ENCODE data around the gene MYO9A. TPM values are rescaled to one million over a fixed set of nuclear protein-coding genes. Genes with fewer than 3 reads are reported as not detected.
"Not testable (repeated sequence)": the region's sequence is repeated elsewhere in the genome, so short reads cannot be mapped to it uniquely, and the experiment has no call there.

MYO9A gene
- total RNA-seq, 1 experiment from 2014 or later = 34.0 TPM

DNA sequence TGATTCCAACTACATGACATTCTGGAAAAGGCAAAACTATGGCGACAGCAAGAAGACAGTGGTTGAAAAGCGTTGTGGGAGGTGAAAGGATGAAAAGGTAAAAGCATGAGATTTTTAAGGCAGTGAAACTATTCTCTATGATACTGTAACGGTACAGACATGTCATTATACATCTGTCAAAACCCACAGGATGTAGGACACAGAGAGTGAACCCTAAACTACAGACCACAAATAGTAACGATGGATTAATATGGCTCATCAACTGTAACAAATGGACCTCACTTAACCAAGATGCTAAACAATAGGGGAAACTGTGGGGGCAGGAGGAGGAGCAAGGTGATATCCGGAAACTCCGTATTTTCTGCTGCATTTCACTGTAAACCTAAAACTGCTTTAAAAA lies 39.1 kb downstream of the MYO9A start:
- BruUV-seq (replicated peaks) = no TSS peak
- intact Hi-C loops (cut with micrococcal nuclease; ENCODE audit: unreplicated experiment) = no loop called here
- no peaks in the 10 kb centered on the region for H4K20me1 ChIP-seq (ENCODE audit: insufficient read depth)
- H3K9me3 ChIP-seq (ENCODE audit: insufficient read depth, low read depth) = no peaks in the 10 kb centered on the region
- no peaks in the 10 kb centered on the region for H3F3A ChIP-seq (ENCODE audit: insufficient read depth, low read depth)
- ChIA-PET CTCF (no interaction called here), POLR2A (ENCODE audit: unreplicated experiment) (no interaction called here)
- H3K27ac ChIP-seq = no peak overlapping the region
- H3K4me3 ChIP-seq = no peak overlapping the region
- H3K4me1 ChIP-seq (replicated peaks; ENCODE audit: insufficient read depth) = no peaks in the 10 kb centered on the region
- H3K36me3 ChIP-seq (ENCODE audit: low read depth) = no peaks in the 10 kb centered on the region
- no peak overlapping the region for H3K4me2 ChIP-seq
- no peaks in the 10 kb centered on the region for H3K27me3 ChIP-seq (ENCODE audit: insufficient read depth, low read depth)
- no peaks in the 10 kb centered on the region; the same call in 1 of the 2 replicates for H3K9me2 ChIP-seq (ENCODE audit: insufficient read depth)
- no peak for DNase-seq
- H2AFZ ChIP-seq = no peak overlapping the region
- TF ChIP-seq, protein P1, sequence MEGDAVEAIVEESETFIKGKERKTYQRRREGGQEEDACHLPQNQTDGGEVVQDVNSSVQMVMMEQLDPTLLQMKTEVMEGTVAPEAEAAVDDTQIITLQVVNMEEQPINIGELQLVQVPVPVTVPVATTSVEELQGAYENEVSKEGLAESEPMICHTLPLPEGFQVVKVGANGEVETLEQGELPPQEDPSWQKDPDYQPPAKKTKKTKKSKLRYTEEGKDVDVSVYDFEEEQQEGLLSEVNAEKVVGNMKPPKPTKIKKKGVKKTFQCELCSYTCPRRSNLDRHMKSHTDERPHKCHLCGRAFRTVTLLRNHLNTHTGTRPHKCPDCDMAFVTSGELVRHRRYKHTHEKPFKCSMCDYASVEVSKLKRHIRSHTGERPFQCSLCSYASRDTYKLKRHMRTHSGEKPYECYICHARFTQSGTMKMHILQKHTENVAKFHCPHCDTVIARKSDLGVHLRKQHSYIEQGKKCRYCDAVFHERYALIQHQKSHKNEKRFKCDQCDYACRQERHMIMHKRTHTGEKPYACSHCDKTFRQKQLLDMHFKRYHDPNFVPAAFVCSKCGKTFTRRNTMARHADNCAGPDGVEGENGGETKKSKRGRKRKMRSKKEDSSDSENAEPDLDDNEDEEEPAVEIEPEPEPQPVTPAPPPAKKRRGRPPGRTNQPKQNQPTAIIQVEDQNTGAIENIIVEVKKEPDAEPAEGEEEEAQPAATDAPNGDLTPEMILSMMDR (conservative IDR thresholded peaks at IDR 0.05) = no peak
- TF ChIP-seq EZH2 (IDR thresholded peaks at IDR 0.05; ENCODE audit: low read depth) = no peak
- H3K79me2 ChIP-seq (ENCODE audit: low read depth) = no peaks in the 10 kb centered on the region

DNA sequence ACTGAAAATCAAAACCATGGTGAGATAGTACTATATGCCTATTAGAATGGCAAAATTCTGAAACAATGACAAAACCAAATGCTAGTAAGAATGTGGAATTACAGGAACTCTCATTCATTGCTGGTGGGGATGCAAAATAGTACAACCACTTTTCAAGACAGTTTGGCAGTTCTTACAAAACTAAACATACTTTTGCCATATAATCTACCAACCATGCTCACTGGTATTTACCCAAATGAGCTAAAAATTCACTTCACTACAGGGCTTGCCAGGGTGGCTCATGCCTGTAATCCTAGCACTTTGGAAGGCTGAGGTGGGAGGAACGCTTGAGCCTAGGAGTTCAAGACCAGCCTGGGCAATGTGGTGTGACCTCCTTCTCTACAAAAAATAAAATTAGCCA lies 40.0 kb downstream of the MYO9A start:
- no peaks in the 10 kb centered on the region; the same call in 1 of the 2 replicates for H3K9me2 ChIP-seq (ENCODE audit: insufficient read depth)
- no peak overlapping the region for H2AFZ ChIP-seq
- TF ChIP-seq, protein P1 (conservative IDR thresholded peaks at IDR 0.05) = no peak
- TF ChIP-seq EZH2 (IDR thresholded peaks at IDR 0.05; ENCODE audit: low read depth) = no peak
- no peak overlapping the region for H3K4me3 ChIP-seq
- no peaks in the 10 kb centered on the region for H3K27me3 ChIP-seq (ENCODE audit: insufficient read depth, low read depth)
- no peaks in the 10 kb centered on the region for H3F3A ChIP-seq (ENCODE audit: insufficient read depth, low read depth)
- H3K4me2 ChIP-seq = no peak overlapping the region
- H3K36me3 ChIP-seq (ENCODE audit: low read depth) = no peaks in the 10 kb centered on the region
- CTCF ChIA-PET = no interaction called here
- H3K79me2 ChIP-seq (ENCODE audit: low read depth) = no peaks in the 10 kb centered on the region
- no peak for DNase-seq
- no peaks in the 10 kb centered on the region for H3K4me1 ChIP-seq (replicated peaks; ENCODE audit: insufficient read depth)
- intact Hi-C loops (cut with micrococcal nuclease; ENCODE audit: unreplicated experiment) = no loop called here
- POLR2A ChIA-PET (ENCODE audit: unreplicated experiment) = no interaction called here
- H3K9me3 ChIP-seq (ENCODE audit: insufficient read depth, low read depth) = no peaks in the 10 kb centered on the region
- no peak overlapping the region for H3K27ac ChIP-seq
- BruUV-seq (replicated peaks) = no TSS peak
- H4K20me1 ChIP-seq (ENCODE audit: insufficient read depth) = no peaks in the 10 kb centered on the region

DNA sequence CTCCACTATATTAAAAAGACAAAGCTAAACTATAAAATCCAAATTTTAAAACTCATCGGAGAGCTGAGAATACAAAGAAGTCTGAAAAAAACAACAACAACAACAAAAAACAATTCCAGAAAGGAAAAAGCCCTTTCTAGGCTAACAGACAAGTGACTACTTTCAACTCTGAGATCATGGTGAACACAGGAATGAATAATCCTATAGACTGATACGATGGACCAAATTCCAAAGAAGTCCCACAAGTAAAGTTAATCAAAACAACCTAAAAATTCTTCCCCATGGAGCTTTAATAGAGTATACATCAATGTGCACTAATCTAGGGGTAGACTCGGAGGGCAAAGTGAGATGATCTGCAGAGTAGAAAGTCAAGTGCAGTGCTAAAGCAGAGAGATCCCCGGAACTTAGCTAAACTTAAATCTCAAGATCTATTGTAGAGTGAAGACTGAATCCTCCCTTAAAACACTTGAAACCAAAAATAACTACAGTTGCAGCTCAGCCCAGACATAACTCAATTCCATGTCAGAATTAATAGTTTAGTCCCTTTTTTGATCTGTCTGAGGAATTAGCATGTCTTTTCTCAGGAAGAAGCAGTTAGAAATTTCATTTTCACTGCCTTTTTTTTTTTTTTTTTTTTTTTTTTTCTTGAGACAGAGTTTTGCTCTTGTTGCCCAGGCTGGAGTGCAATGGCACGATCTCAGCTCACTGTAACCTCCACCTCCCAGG lies 43.5 kb downstream of the MYO9A start:
- no peak overlapping the region for H3K4me3 ChIP-seq
- ChIA-PET POLR2A (ENCODE audit: unreplicated experiment) (no interaction called here), CTCF (no interaction called here)
- H3K4me1 ChIP-seq (replicated peaks; ENCODE audit: insufficient read depth) = no peaks in the 10 kb centered on the region
- H3F3A ChIP-seq (ENCODE audit: insufficient read depth, low read depth) = no peaks in the 10 kb centered on the region
- no peak overlapping the region for H3K27ac ChIP-seq
- no peaks in the 10 kb centered on the region for H3K9me3 ChIP-seq (ENCODE audit: insufficient read depth, low read depth)
- H3K9me2 ChIP-seq (ENCODE audit: insufficient read depth) = no peaks in the 10 kb centered on the region; the same call in 1 of the 2 replicates
- no peaks in the 10 kb centered on the region for H3K79me2 ChIP-seq (ENCODE audit: low read depth)
- H3K36me3 ChIP-seq (ENCODE audit: low read depth) = no peaks in the 10 kb centered on the region
- intact Hi-C loops (cut with micrococcal nuclease; ENCODE audit: unreplicated experiment) = no loop called here
- DNase-seq = no peak
- BruUV-seq (replicated peaks) = no TSS peak
- no peaks in the 10 kb centered on the region for H3K27me3 ChIP-seq (ENCODE audit: insufficient read depth, low read depth)
- no peak overlapping the region for H2AFZ ChIP-seq
- H3K4me2 ChIP-seq = no peak overlapping the region
- no peaks in the 10 kb centered on the region for H4K20me1 ChIP-seq (ENCODE audit: insufficient read depth)
- TF ChIP-seq EZH2 (IDR thresholded peaks at IDR 0.05; ENCODE audit: low read depth) = no peak
- TF ChIP-seq, protein P1 (conservative IDR thresholded peaks at IDR 0.05) = no peak

DNA sequence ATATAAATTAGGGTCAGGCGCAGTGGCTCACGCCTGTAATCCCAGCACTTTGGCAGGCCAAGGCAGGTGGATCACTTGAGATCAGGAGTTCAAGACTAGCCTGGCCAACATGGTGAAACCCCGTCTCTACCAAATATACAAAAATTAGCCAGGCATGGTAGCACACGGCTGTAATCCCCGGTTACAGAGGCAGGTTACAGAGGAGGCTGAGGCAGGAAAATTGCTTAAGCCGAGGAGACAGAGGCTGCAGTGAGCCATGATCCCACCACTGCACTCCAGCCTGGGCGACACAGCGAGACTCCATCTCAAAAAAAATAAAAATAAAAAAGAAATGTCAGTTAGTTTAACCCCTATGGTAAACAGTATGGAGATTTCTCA lies 46.5 kb downstream of the MYO9A start:
- H3K36me3 ChIP-seq (ENCODE audit: low read depth); H4K20me1 ChIP-seq (ENCODE audit: insufficient read depth); DNase-seq; BruUV-seq (replicated peaks); H3K79me2 ChIP-seq (ENCODE audit: low read depth); H3K9me3 ChIP-seq (ENCODE audit: insufficient read depth, low read depth); H2AFZ ChIP-seq; H3K27ac ChIP-seq; intact Hi-C loops (cut with micrococcal nuclease; ENCODE audit: unreplicated experiment); CTCF ChIA-PET; H3K4me2 ChIP-seq; H3K4me3 ChIP-seq; H3K4me1 ChIP-seq (replicated peaks; ENCODE audit: insufficient read depth); POLR2A ChIA-PET (ENCODE audit: unreplicated experiment); H3K9me2 ChIP-seq (ENCODE audit: insufficient read depth); H3K27me3 ChIP-seq (ENCODE audit: insufficient read depth, low read depth); H3F3A ChIP-seq (ENCODE audit: insufficient read depth, low read depth): not testable (repeated sequence)
